Peyer's patch (tissue), 4 donors: ENCODE data around the gene PRR20G.

ENCODE experiments used
- POLR2A ChIP-seq, 2 donors: fragments of 450-650 bp; IDR thresholded peaks; one replicate each; pipeline ENCODE4 v1.5.1; 2017; ENCODE audit warnings: antibody characterized with exemption in 2 of 2, mild to moderate bottlenecking in 2 of 2, moderate library complexity in 2 of 2
- TF ChIP-seq, protein P1 (sequence below), 6 experiments: fragments of 450-650 bp in 4 of 6; fragments of 200-600 bp in 2 of 6; sonication (generic) in 1 of 6; IDR thresholded peaks; one replicate each; pipeline ENCODE4 v1.5.1; 2017 to 2019; ENCODE audit warnings: antibody characterized with exemption in 6 of 6, mild to moderate bottlenecking in 3 of 6, moderate library complexity in 1 of 6

DNA sequence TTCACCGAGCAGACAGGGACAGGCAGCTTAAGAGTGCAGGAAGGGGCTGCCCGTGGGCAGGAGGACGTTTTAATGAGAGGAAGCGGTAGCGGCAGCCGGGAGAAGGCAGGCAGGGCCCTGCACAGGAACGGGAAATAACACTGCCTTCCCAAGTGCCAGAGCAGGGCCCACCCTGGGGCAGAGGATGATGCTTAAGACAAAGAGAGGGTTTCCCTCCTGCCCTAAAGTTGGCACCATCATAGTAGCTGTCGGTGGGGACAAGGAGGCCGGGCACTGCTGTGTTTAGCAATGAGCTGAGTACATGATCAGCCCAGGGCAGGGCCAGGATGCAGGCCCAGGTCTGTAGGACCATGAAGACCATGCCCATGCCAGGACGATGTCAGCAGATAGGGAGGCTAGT, 21.7 kb downstream of the PRR20G start:
- TF ChIP-seq, protein P1, sequence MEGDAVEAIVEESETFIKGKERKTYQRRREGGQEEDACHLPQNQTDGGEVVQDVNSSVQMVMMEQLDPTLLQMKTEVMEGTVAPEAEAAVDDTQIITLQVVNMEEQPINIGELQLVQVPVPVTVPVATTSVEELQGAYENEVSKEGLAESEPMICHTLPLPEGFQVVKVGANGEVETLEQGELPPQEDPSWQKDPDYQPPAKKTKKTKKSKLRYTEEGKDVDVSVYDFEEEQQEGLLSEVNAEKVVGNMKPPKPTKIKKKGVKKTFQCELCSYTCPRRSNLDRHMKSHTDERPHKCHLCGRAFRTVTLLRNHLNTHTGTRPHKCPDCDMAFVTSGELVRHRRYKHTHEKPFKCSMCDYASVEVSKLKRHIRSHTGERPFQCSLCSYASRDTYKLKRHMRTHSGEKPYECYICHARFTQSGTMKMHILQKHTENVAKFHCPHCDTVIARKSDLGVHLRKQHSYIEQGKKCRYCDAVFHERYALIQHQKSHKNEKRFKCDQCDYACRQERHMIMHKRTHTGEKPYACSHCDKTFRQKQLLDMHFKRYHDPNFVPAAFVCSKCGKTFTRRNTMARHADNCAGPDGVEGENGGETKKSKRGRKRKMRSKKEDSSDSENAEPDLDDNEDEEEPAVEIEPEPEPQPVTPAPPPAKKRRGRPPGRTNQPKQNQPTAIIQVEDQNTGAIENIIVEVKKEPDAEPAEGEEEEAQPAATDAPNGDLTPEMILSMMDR (IDR thresholded peaks at IDR 0.05), result no peak
- no peak for TF ChIP-seq POLR2A (IDR thresholded peaks at IDR 0.05)
